H1 (cell line): Measurements from ENCODE around the gene OPALIN. TPM values are rescaled to one million over a fixed set of nuclear protein-coding genes. Genes with fewer than 3 reads are reported as not detected.

Source experiments
- CTCF ChIA-PET: fragments of 300-600 bp; sonication (Branson Sonifier 250); formaldehyde crosslinking; loops from one replicate; lab custom pipeline; 2021; ENCODE audit not compliant: partially characterized antibody; lab: Charles Lee
- POLR2A ChIA-PET: fragments of 300-600 bp; sonication (Branson Sonifier 250); formaldehyde crosslinking; loops from one replicate; lab custom pipeline; 2021; ENCODE audit warnings: inconsistent platforms; ENCODE audit not compliant: partially characterized antibody; lab: Charles Lee
- DNase-seq, 2 experiments: peaks; one replicate each; pipeline versions ENCODE4 v3.0.0 to v3.0.0-alpha.2; 2010 to 2022; ENCODE audit warnings: low spot score in 2 of 2, low read depth in 1 of 2, mixed read lengths in 1 of 2
- FAIRE-seq: peaks from 2 replicates; lab custom pipeline; 2011; peaks lifted over from hg19 to GRCh38; lab: Jason Lieb, UNC
- H2AFZ ChIP-seq: 2 replicates; pipeline ENCODE4 v1.8.1; 2012; ENCODE audit warnings: low read length, inconsistent platforms
- H2AK5ac ChIP-seq: 2 replicates; pipeline ENCODE4 v1.6.1; 2013; ENCODE audit warnings: low read depth, low read length
- H2BK120ac ChIP-seq: replicated peaks from 2 replicates; pipeline ENCODE3; 2013; ENCODE audit warnings: low read depth, low read length, inconsistent platforms
- H2BK12ac ChIP-seq: 2 replicates; pipeline ENCODE4 v1.6.1; 2013; ENCODE audit warnings: low read depth, low read length
- H2BK15ac ChIP-seq: 2 replicates; pipeline ENCODE4 v1.6.1; 2013; ENCODE audit warnings: low read length
- H2BK20ac ChIP-seq: 2 replicates; pipeline ENCODE4 v1.6.1; 2013; ENCODE audit warnings: low read length
- H2BK5ac ChIP-seq: 2 replicates; pipeline ENCODE4 v1.6.1; 2013; ENCODE audit warnings: low read depth, low read length
- H3K14ac ChIP-seq: 2 replicates; pipeline ENCODE4 v1.6.1; 2013; ENCODE audit warnings: inconsistent platforms; ENCODE audit not compliant: insufficient read length
- H3K18ac ChIP-seq: 2 replicates; pipeline ENCODE4 v1.6.1; 2013; ENCODE audit warnings: low read length; ENCODE audit errors: extremely low read depth
- H3K23ac ChIP-seq: 2 replicates; pipeline ENCODE4 v1.6.1; 2013; ENCODE audit warnings: inconsistent platforms; ENCODE audit not compliant: insufficient read length
- H3K23me2 ChIP-seq: 2 replicates; pipeline ENCODE4 v1.6.1; 2013; ENCODE audit warnings: low read depth, low read length
- H3K27ac ChIP-seq: 2 replicates; pipeline ENCODE4 v1.6.1; 2011; ENCODE audit warnings: low read depth, low read length, inconsistent platforms
- H3K27me3 ChIP-seq, 4 experiments: replicated peaks in 1 of 4; 1 replicate in 1 of 4; 2 replicates in 3 of 4; pipeline versions ENCODE4 v1.6.1 to v1.8.1; 2011 to 2013; ENCODE audit warnings: low read length in 3 of 4, mild to moderate bottlenecking in 3 of 4, inconsistent platforms in 2 of 4, mixed read lengths in 2 of 4, moderate library complexity in 1 of 4; ENCODE audit not compliant: control insufficient read depth in 3 of 4, insufficient read depth in 3 of 4; ENCODE audit errors: extremely low read depth in 1 of 4
- H3K36me3 ChIP-seq, 4 experiments: 2 replicates each; pipeline versions ENCODE4 v1.6.1 to v1.8.1; 2011 to 2013; ENCODE audit warnings: mild to moderate bottlenecking in 4 of 4, low read length in 3 of 4, moderate library complexity in 2 of 4, control low read depth in 1 of 4, inconsistent platforms in 1 of 4; ENCODE audit not compliant: insufficient read depth in 4 of 4, control insufficient read depth in 2 of 4
- H3K4ac ChIP-seq: replicated peaks from 2 replicates; pipeline ENCODE3; 2013; ENCODE audit warnings: low read length, low read depth, mixed read lengths, inconsistent platforms; ENCODE audit not compliant: insufficient read length
- H3K4me1 ChIP-seq, 4 experiments: replicated peaks in 1 of 4; 1 replicate in 1 of 4; 2 replicates in 3 of 4; pipeline versions ENCODE4 v1.6.1 to v1.8.1; 2011 to 2013; ENCODE audit warnings: low read length in 3 of 4, inconsistent platforms in 2 of 4, mixed read lengths in 1 of 4; ENCODE audit not compliant: insufficient read depth in 4 of 4, control insufficient read depth in 3 of 4
- H3K4me2 ChIP-seq, 2 experiments: 2 replicates each; pipeline versions ENCODE4 v1.6.1 to v1.8.1; 2011 to 2013; ENCODE audit warnings: low read depth in 2 of 2, low read length in 2 of 2, control low read depth in 1 of 2, inconsistent platforms in 1 of 2, mild to moderate bottlenecking in 1 of 2; ENCODE audit not compliant: insufficient read depth in 1 of 2
- H3K4me3 ChIP-seq, 4 experiments: fragments of 200-600, 300-600 bp in 1 of 4; sonication (generic), shearing (Covaris generic), sonication (Bioruptor Twin) in 1 of 4; 2 replicates each; pipeline versions ENCODE4 v1.5.1 to v1.8.1; 2011 to 2016; ENCODE audit warnings: low read length in 4 of 4, low read depth in 3 of 4, control low read depth in 2 of 4, inconsistent platforms in 2 of 4, mild to moderate bottlenecking in 2 of 4, mixed read lengths in 1 of 4, moderate library complexity in 1 of 4; ENCODE audit not compliant: insufficient read depth in 2 of 4; ENCODE audit errors: extremely low read depth in 1 of 4
- H3K56ac ChIP-seq: replicated peaks from 2 replicates; pipeline ENCODE3; 2013; ENCODE audit warnings: low read depth, mild to moderate bottlenecking, mixed read lengths, low read length, inconsistent platforms; ENCODE audit not compliant: insufficient read length
- H3K79me1 ChIP-seq: 2 replicates; pipeline ENCODE4 v1.6.1; 2013; ENCODE audit warnings: low read depth, low read length, control low read depth
- H3K79me2 ChIP-seq, 2 experiments: 2 replicates each; pipeline versions ENCODE4 v1.6.1 to v1.8.1; 2012 to 2013; ENCODE audit warnings: low read length in 2 of 2, mild to moderate bottlenecking in 2 of 2, inconsistent platforms in 1 of 2; ENCODE audit not compliant: insufficient read depth in 2 of 2, control insufficient read depth in 1 of 2
- H3K9ac ChIP-seq, 4 experiments: replicated peaks in 1 of 4; 1 replicate in 1 of 4; 2 replicates in 3 of 4; pipeline versions ENCODE4 v1.6.1 to v1.8.1; 2011 to 2013; ENCODE audit warnings: low read depth in 3 of 4, low read length in 3 of 4, control low read depth in 2 of 4, mild to moderate bottlenecking in 2 of 4, moderate library complexity in 2 of 4, inconsistent platforms in 1 of 4; ENCODE audit errors: extremely low read depth in 1 of 4
- H3K9me3 ChIP-seq, 2 experiments: 2 replicates each; pipeline versions ENCODE4 v1.6.1 to v1.8.1; 2012 to 2013; ENCODE audit warnings: mild to moderate bottlenecking in 2 of 2, moderate library complexity in 2 of 2, control low read depth in 1 of 2, inconsistent platforms in 1 of 2, low read depth in 1 of 2, low read length in 1 of 2, mixed read lengths in 1 of 2; ENCODE audit not compliant: insufficient read depth in 2 of 2
- H4K20me1 ChIP-seq, 2 experiments: replicated peaks in 1 of 2; 2 replicates each; pipeline versions ENCODE3 to v1.8.1; 2011 to 2013; ENCODE audit warnings: inconsistent platforms in 2 of 2, low read length in 2 of 2, mild to moderate bottlenecking in 1 of 2; ENCODE audit not compliant: insufficient read depth in 2 of 2, control insufficient read depth in 1 of 2
- H4K5ac ChIP-seq: 2 replicates; pipeline ENCODE4 v1.6.1; 2013; ENCODE audit warnings: low read length, low read depth, mixed read lengths, inconsistent platforms; ENCODE audit not compliant: insufficient read length
- H4K8ac ChIP-seq: 2 replicates; pipeline ENCODE4 v1.8.0; 2013; ENCODE audit warnings: mild to moderate bottlenecking, moderate library complexity, low read length, inconsistent platforms; ENCODE audit not compliant: insufficient read depth; ENCODE audit errors: extremely low read depth
- H4K91ac ChIP-seq: replicated peaks from 2 replicates; pipeline ENCODE3; 2013; ENCODE audit warnings: low read length, mixed read lengths, inconsistent platforms; ENCODE audit not compliant: insufficient read length
- EZH2 ChIP-seq: fragments of 200-600 bp; sonication (generic); IDR thresholded peaks from 2 replicates; pipeline ENCODE4 v1.7.1; 2012; ENCODE audit warnings: low read depth, mild to moderate bottlenecking, moderate library complexity, low read length, inconsistent platforms; ENCODE audit not compliant: severe bottlenecking
- HDAC6 ChIP-seq: IDR thresholded peaks from one replicate; pipeline ENCODE4 v1.7.1; 2012; ENCODE audit warnings: low read depth, mild to moderate bottlenecking, inconsistent platforms, low read length, moderate library complexity
- JUN ChIP-seq: IDR thresholded peaks from 2 replicates; pipeline ENCODE4 v1.6.1; 2011; ENCODE audit warnings: low read depth, mild to moderate bottlenecking, improper control_type of control experiment, low read length
- USF2 ChIP-seq: IDR thresholded peaks from 2 replicates; pipeline ENCODE4 v1.6.1; 2011; ENCODE audit warnings: low read length, improper control_type of control experiment
- WGBS, 2 experiments: shearing (Covaris generic) in 1 of 2; methylation state at CpG; one replicate each; pipeline versions ENCODE4 v1.1.6 to v1.1.7; 2013 to 2015; ENCODE audit warnings: low lambda C conversion rate in 2 of 2, mixed read lengths in 2 of 2, inconsistent platforms in 1 of 2, low coverage in 1 of 2, missing lambda C conversion rate in 1 of 2; ENCODE audit not compliant: insufficient replicate concordance in 2 of 2, insufficient coverage in 1 of 2, insufficient read length in 1 of 2; ENCODE audit errors: extremely low coverage in 1 of 2, missing lambda C conversion rate in 1 of 2; 5-methylcytosine and 5-hydroxymethylcytosine counted together
- polyA plus RNA-seq, 7 experiments: library from polyadenylated mRNA; depleted of rRNA in 3 of 7; stranded (reverse) in 5 of 7; unstranded in 2 of 7; fragments of >200 nt in 5 of 7; fragments of 200-250 nt in 2 of 7; gene quantifications; 1 replicate in 5 of 7; 2 replicates in 1 of 7; 4 replicates in 1 of 7; pipeline versions ENCODE4 v1.2.1 to v1.2.3, GENCODE V29; 2011 to 2013; ENCODE audit warnings: missing spikeins in 2 of 7, mixed read lengths in 2 of 7
- total RNA-seq: library from RNA; stranded (reverse); fragmentation: NEBNext Ultra II Directional; extraction: Animal tissue kit (Norgen Biotek cat#: 25700); gene quantifications from 2 replicates; pipeline ENCODE4 v1.2.1, GENCODE V29; 2021

Gene OPALIN
- total and polyA plus RNA-seq, 2 of the 8 experiments (the other 6 are each of a cell fraction or from before 2014, with no cell fraction given), result 0.03 TPM; not detected in 1

- H3K27ac ChIP-seq, result no peak overlapping the region
- no peak for FAIRE-seq
- no peak overlapping the region for H4K5ac ChIP-seq
- no peak for TF ChIP-seq JUN
- no peak for TF ChIP-seq USF2
- TF ChIP-seq EZH2, result no peak
- no peak for TF ChIP-seq HDAC6
Measured at GRCh38 chr10:96306516-96306915, 52.3 kb downstream of the OPALIN start.

More at GRCh38 chr10:96306516-96306915, 52.3 kb downstream of the OPALIN start:
- Histone ChIP-seq H2BK5ac (peak overlapping the region; percentile 45; the same call in 1 of the 2 replicates), H3K18ac (no peak overlapping the region), H4K20me1 (no peaks in the 10 kb centered on the region), H2BK15ac (no peak overlapping the region), H2AK5ac (no peak overlapping the region), H3K4me1 (peaks cover 3 to 24% (median 22%) of the 10 kb centered on the region in 4 experiments), H3K36me3 (no peaks in the 10 kb centered on the region), H2BK20ac (0 out of 2 replicates have a peak overlapping the region, but pooled peaks have one; percentile 75), H3K9me3 (no peaks in the 10 kb centered on the region), H3K56ac (no peak overlapping the region), H3K79me2 (no peaks in the 10 kb centered on the region), H3K4me2 (no peak overlapping the region), H3K4ac (peak overlapping the region; percentile 87), H3K14ac (no peak overlapping the region), H3K27me3 (no peaks in the 10 kb centered on the region), H3K79me1 (no peaks in the 10 kb centered on the region), H3K9ac (no peak overlapping the region), H2AFZ (no peak overlapping the region; the same call in 1 of the 2 replicates), H2BK12ac (peak overlapping the region; percentile 55; the same call in 1 of the 2 replicates), H3K4me3 (no peak overlapping the region), H4K8ac (no peak overlapping the region), H3K23ac (no peak overlapping the region), H3K23me2 (no peaks in the 10 kb centered on the region), H2BK120ac (peak overlapping the region; percentile 5), H4K91ac (peak overlapping the region; percentile 75)
- no peak for DNase-seq
- POLR2A ChIA-PET, result no interaction called here
- WGBS, 2 experiments, result 94% methylated on average over 8 of the region's 8 CpGs; no CpG with 5 or more reads in 1 of the 2 experiments
- CTCF ChIA-PET, result interaction anchor here (0.9 to 3.2 kb wide), 6 partner anchors 12 to 68 kb away, joined by 3 to 21 read pairs (median 4); no protein-coding TSS in a partner anchor
